Uterus (tissue), 2 donors: ENCODE measurements around the gene ESRRG.

ENCODE experiments used
- CTCF ChIP-seq, 4 experiments: fragments of 200-600 bp in 2 of 4; fragments of 450-650 bp in 2 of 4; sonication (generic) in 2 of 4; IDR thresholded peaks; one replicate each; pipeline ENCODE4 v1.5.1; 2016 to 2019; ENCODE audit warnings: antibody characterized with exemption in 4 of 4, mild to moderate bottlenecking in 2 of 4, moderate library complexity in 1 of 4
- POLR2A ChIP-seq, 2 donors: fragments of 450-650 bp; IDR thresholded peaks; one replicate each; pipeline ENCODE4 v1.6.1; 2016; ENCODE audit warnings: antibody characterized with exemption in 2 of 2, mild to moderate bottlenecking in 1 of 2, moderate library complexity in 1 of 2

- no peak for TF ChIP-seq CTCF (IDR thresholded peaks at IDR 0.05)
- TF ChIP-seq POLR2A (IDR thresholded peaks at IDR 0.05), result no peak
Measured at GRCh38 chr1:216483672-216484401, 239.4 kb downstream of the ESRRG start.
